T1000 (cell line): ENCODE data around the gene JUND.

Source experiments
- DNase-seq: peaks from one replicate; lab custom pipeline; 2025; ENCODE audit warnings: mixed read lengths; lab: John Stamatoyannopoulos, UW

The JUND gene

GRCh38 chr19:18233224-18233825 lies 48.1 kb downstream of the JUND start:
- DNase-seq, result peak; percentile 53

GRCh38 chr19:18232540-18233223 lies 48.7 kb downstream of the JUND start:
- DNase-seq, result no peak

- no peak for DNase-seq
Observed at GRCh38 chr19:18231775-18232174, 49.6 kb downstream of the JUND start.

GRCh38 chr19:18230941-18231734 lies 50.3 kb downstream of the JUND start:
- no peak for DNase-seq

- no peak for DNase-seq
Observed at GRCh38 chr19:18229915-18230314, 51.5 kb downstream of the JUND start.
